Activated gamma-delta T cell treated with Interleukin-2 at 50 U/mL for 16 hours (primary cell): ENCODE results near the gene CPSF6.
"Not testable (repeated sequence)": the region's sequence is repeated elsewhere in the genome, so short reads cannot be mapped to it uniquely, and the experiment has no call there.

ENCODE experiments used
- DNase-seq: peaks from one replicate; pipeline ENCODE4 v3.0.0-alpha.2; 2020

Gene CPSF6

GRCh38 chr12:69262264-69262974 lies 23.1 kb downstream of the CPSF6 start:
- DNase-seq = no peak

- no peak for DNase-seq
Observed at GRCh38 chr12:69265205-69265604, 25.8 kb downstream of the CPSF6 start.

GRCh38 chr12:69265633-69266032 lies 26.3 kb downstream of the CPSF6 start:
- not testable (repeated sequence) for DNase-seq

GRCh38 chr12:69266036-69266635 lies 26.8 kb downstream of the CPSF6 start:
- no peak for DNase-seq

GRCh38 chr12:69269736-69270135 lies 30.4 kb downstream of the CPSF6 start:
- no peak for DNase-seq

GRCh38 chr12:69272511-69272910 lies 33.1 kb downstream of the CPSF6 start:
- DNase-seq = no peak

GRCh38 chr12:69274861-69275260 lies 35.5 kb downstream of the CPSF6 start:
- no peak for DNase-seq

- DNase-seq = no peak
Observed at GRCh38 chr12:69275471-69275891, 36.1 kb downstream of the CPSF6 start.

GRCh38 chr12:69278814-69279782 lies 39.7 kb downstream of the CPSF6 start:
- DNase-seq = no peak

- DNase-seq = peak; percentile 18
Observed at GRCh38 chr12:69284131-69284530, 44.8 kb downstream of the CPSF6 start.

GRCh38 chr12:69287556-69287955 lies 48.2 kb downstream of the CPSF6 start:
- no peak for DNase-seq

GRCh38 chr12:69290545-69291277 lies 51.3 kb downstream of the CPSF6 start:
- DNase-seq = peak; percentile 79

- DNase-seq = no peak
Observed at GRCh38 chr12:69291278-69291593, 51.9 kb downstream of the CPSF6 start.

GRCh38 chr12:69298133-69298532 lies 58.8 kb downstream of the CPSF6 start:
- no peak for DNase-seq

- no peak for DNase-seq
Observed at GRCh38 chr12:69298947-69299346, 59.6 kb downstream of the CPSF6 start.

GRCh38 chr12:69304284-69304683 lies 64.9 kb downstream of the CPSF6 start:
- DNase-seq = no peak

GRCh38 chr12:69309461-69309860 lies 70.1 kb downstream of the CPSF6 start:
- no peak for DNase-seq

- DNase-seq = no peak
Observed at GRCh38 chr12:69313209-69313608, 73.8 kb downstream of the CPSF6 start.

- DNase-seq = not testable (repeated sequence)
Observed at GRCh38 chr12:69316784-69317183, 77.4 kb downstream of the CPSF6 start.

GRCh38 chr12:69317233-69317632 lies 77.9 kb downstream of the CPSF6 start:
- not testable (repeated sequence) for DNase-seq

GRCh38 chr12:69318225-69318624 lies 78.9 kb downstream of the CPSF6 start:
- no peak for DNase-seq

- no peak for DNase-seq
Observed at GRCh38 chr12:69321351-69321750, 82.0 kb downstream of the CPSF6 start.
